ENCODE data around the gene SLF1. TPM values are rescaled to one million over a fixed set of nuclear protein-coding genes. Genes with fewer than 3 reads are reported as not detected.

SLF1 gene
- total RNA-seq, 1 donor from 2014 or later, result 17.0 TPM

DNA sequence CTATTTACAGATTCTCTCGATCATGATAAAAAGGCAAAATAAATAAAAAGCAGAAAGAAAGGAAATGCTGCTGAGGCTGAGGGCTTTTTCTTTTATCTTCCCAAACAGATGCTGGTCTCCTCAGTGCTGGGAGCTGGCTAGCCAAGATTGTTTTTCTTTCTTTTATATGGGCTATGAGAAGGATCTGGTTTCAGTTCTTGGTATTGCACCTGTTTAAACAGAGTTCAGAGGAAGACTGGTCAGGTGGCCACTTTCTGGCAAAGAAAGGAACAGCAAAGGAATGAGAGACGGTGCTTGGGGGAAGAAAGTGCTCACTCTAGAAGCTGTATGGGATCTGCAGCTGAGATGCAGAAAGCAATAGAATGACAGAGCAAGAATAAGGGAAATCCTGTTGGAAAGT, 88.9 kb downstream of the SLF1 start:
- no peak for DNase-seq (ENCODE audit: low read depth, low spot score)
- Mint-ChIP-seq H3K27me3 (ENCODE audit: low read depth) (no peaks in the 10 kb centered on the region), H3K36me3 (ENCODE audit: low read depth) (peaks cover 15% of the 10 kb centered on the region), H3K4me3 (no peak overlapping the region), H3K27ac (ENCODE audit: unreplicated experiment) (no peak overlapping the region), H3K9me3 (no peaks in the 10 kb centered on the region), H3K4me1 (peaks cover 4% of the 10 kb centered on the region)
- no peak for TF ChIP-seq CTCF (conservative IDR thresholded peaks at IDR 0.05)

- no peaks in the 10 kb centered on the region for H3K9me3 Mint-ChIP-seq
- H3K36me3 Mint-ChIP-seq (ENCODE audit: low read depth), result peaks cover 16% of the 10 kb centered on the region
- no peak overlapping the region for H3K4me3 Mint-ChIP-seq
- H3K27me3 Mint-ChIP-seq (ENCODE audit: low read depth), result no peaks in the 10 kb centered on the region
- no peak overlapping the region for H3K27ac Mint-ChIP-seq (ENCODE audit: unreplicated experiment)
- H3K4me1 Mint-ChIP-seq, result peaks cover 4% of the 10 kb centered on the region
- no peak for TF ChIP-seq CTCF (conservative IDR thresholded peaks at IDR 0.05)
- DNase-seq (ENCODE audit: low read depth, low spot score), result no peak
Measured at GRCh38 chr5:94709277-94709676, 90.8 kb downstream of the SLF1 start.

GRCh38 chr5:94711785-94712184, 93.3 kb downstream of the SLF1 start:
- no peaks in the 10 kb centered on the region for H3K9me3 Mint-ChIP-seq
- DNase-seq (ENCODE audit: low read depth, low spot score), result no peak
- H3K27ac Mint-ChIP-seq (ENCODE audit: unreplicated experiment), result no peak overlapping the region
- peaks cover 21% of the 10 kb centered on the region for H3K36me3 Mint-ChIP-seq (ENCODE audit: low read depth)
- H3K4me3 Mint-ChIP-seq, result no peak overlapping the region
- TF ChIP-seq CTCF (conservative IDR thresholded peaks at IDR 0.05), result no peak
- peaks cover 4% of the 10 kb centered on the region for H3K4me1 Mint-ChIP-seq
- no peaks in the 10 kb centered on the region for H3K27me3 Mint-ChIP-seq (ENCODE audit: low read depth)

- Mint-ChIP-seq H3K36me3 (ENCODE audit: low read depth) (peaks cover 21% of the 10 kb centered on the region), H3K4me1 (no peaks in the 10 kb centered on the region), H3K27ac (ENCODE audit: unreplicated experiment) (no peak overlapping the region), H3K27me3 (ENCODE audit: low read depth) (no peaks in the 10 kb centered on the region), H3K9me3 (peaks cover 12% of the 10 kb centered on the region), H3K4me3 (no peak overlapping the region)
- DNase-seq (ENCODE audit: low read depth, low spot score), result no peak
- no peak for TF ChIP-seq CTCF (conservative IDR thresholded peaks at IDR 0.05)
Measured at GRCh38 chr5:94715768-94716167, 97.3 kb downstream of the SLF1 start.

DNA sequence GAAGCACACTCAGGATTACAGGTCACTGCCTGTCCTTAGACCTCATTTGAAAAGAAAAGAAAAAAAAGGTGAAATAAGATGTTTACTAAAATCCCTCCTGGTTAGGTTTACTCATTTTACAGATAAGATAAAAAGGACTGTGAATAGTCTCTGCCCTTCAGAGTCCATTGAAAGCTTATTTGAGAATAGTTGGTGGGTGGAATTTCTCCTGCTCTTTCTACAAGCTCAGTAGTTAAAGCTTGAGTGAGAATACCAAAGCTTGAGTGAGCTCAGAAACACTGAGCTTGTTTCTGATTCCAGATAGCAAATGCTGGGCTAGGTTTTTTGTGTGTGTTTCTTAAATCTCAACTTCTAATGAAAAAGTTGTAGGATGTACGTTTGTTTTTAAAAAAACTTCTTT, 106.7 kb downstream of the SLF1 start:
- DNase-seq (ENCODE audit: low read depth, low spot score), result no peak

More for the DNA sequence above, 106.7 kb downstream of the SLF1 start:
- no peaks in the 10 kb centered on the region for H3K4me1 Mint-ChIP-seq
- no peak overlapping the region for H3K27ac Mint-ChIP-seq (ENCODE audit: unreplicated experiment)
- H3K4me3 Mint-ChIP-seq, result no peak overlapping the region
- no peaks in the 10 kb centered on the region for H3K9me3 Mint-ChIP-seq
- H3K27me3 Mint-ChIP-seq (ENCODE audit: low read depth), result no peaks in the 10 kb centered on the region
- TF ChIP-seq CTCF (conservative IDR thresholded peaks at IDR 0.05), result no peak
- no peaks in the 10 kb centered on the region for H3K36me3 Mint-ChIP-seq (ENCODE audit: low read depth)

All from neural crest cell (in vitro differentiated cells).